Embryonic facial prominence (tissue), 1 donor: ENCODE results near the gene VAV2.
"Not testable (repeated sequence)": the region's sequence is repeated elsewhere in the genome, so short reads cannot be mapped to it uniquely, and the experiment has no call there.

ENCODE experiments used
- DNase-seq: peaks from one replicate; pipeline ENCODE4 v3.0.0-alpha.2; 2016; ENCODE audit errors: extremely low spot score

Gene VAV2

DNA sequence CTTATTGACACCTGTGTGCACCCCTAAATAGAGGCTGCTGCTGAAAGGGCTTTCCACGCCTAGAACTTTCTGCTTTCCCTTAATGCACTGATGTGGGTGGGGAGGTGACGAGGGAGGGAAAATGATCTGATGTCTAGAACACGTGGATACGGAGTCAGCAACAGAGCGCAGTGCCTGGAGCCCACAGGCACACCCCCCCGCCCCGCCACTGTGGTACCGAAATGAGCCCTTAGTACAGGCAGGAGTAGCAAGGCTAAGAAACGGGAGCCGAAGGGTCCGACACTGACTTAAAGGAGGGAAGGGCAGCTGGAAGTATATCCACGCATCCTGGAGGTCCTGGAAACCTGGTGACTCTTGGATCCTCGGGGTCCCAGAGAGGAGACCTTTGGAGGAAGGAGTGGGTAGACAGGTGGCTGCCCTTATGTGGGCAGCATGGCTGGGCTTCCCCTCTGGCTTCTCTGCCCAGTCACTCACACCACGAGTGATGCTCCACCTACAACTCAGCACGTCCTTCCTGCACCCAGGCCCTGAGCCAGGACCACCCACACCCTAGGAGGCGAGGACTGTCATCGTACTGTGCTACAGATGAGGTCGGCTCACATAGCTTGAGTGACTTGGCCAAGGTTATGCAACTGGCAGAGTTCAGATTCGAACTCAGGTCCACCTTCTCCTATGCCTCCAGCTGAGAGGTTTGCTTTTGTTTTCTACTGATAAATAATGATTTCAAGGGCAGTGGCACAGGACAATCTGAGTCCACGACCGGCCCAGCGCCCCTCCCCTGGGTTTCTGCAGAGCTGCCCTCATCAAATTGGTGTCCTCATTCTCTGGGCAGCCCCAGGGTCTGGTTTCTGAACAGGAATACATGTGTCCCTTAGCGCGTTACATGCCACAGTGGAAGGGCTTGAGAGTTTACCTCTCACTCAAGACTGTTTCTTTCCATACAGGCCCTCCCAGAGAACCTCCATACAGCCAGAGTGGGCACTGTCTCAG, 4.7 kb upstream of the VAV2 start:
- no peak for DNase-seq

DNA sequence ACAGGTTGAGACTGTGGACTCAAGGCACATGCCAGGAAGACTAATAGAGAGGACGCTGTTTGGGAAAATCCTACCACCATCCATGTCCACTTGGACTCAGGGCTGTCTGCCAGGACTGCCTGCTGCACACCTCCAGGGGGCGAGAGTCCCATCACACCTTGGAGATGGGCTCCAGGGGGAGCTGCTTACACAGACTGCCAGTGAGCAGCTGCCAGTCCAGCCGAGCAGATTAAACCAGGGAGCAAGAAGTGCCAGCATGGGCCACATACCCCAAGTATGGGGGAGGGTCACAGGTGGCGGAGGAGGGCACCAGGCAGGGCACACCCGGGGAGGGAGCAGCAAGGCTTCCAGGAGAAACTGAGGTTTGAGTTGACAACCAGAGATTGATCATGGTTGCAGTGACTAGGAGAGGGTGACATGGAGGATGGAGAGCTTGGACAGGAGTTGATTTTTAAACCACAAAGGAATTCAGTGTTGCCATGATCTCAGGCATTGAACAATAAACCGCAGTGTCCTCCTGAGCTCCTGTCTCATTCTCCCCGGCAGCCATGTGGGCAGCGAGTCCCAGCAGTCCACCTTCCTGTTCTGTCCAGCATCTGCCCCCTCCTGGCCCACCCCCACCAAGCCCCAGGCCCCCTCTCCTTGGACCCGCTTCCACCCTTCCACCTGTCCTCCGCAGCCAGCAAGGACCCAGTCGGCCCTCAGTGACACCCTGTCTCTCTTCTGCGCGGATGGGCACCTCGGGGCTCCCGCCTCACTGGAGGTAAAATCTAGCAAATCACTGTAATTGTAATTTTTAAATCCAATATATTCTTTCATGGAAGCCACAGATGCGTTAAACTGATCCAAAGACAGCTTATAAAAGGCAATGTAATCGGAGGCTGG, 3.1 kb upstream of the VAV2 start:
- peak; percentile 2 for DNase-seq

DNA sequence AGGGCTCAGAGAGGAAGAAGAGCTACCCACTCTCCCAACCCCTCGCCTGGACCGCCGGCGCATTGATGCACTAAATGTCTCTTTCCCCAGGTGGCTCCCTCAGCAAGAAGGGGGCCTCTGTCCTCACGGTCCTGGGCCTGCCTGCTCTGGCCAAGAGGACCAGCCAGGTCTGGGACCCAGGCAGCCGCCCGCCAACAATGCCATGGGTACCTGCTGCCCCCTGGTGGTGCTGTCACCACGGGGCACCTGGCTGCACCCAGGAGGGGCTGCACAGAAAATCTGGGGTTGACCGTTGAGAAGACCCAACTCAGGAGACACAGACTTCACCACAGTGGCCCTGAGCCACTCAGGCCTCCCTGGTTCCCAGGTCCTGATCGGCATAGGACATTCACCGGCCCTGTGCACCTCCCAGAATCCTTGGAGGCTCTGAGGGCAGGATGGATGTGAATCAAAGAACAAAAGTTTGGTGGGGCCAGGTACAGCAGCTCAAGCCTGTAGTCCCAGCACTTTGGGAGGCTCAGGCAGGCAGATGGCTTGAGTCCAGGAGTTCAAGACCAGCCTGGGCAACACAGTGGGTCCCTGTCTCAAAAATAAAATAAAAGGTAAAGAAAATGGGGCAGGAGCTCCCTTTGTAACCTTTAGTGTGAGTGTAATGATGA, 2.4 kb upstream of the VAV2 start:
- DNase-seq = no peak

DNA sequence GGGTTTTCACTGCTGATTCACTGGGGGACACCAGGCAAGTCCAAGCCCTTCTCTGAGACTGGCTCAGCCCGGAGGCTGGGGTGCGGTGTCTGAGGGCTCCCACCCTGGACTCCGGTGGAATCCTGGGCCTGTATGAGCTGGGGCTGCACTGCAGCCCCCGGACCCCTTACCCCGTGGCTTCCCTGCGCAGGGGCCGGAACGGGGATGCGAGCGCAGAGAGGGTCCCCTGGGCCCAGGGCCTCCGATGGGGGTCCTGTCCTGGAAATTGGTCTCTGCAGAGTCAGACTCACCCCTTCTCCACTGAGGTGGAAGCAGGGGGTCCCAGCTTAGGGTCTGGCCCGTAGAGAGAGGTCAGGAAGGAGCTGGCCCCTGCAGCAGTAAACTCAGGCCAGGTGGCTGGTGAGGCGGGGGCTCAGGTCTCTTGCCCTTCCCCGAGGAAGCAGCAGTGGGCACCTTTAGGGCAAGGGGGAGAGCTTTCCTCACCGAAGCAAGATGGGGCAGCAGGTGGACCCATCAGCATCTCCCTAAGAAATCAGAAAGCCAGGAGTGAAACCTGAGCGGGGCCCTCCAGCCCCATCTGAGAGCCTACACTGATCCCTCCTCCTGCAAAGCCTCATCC, 1.6 kb upstream of the VAV2 start:
- DNase-seq = no peak

DNA sequence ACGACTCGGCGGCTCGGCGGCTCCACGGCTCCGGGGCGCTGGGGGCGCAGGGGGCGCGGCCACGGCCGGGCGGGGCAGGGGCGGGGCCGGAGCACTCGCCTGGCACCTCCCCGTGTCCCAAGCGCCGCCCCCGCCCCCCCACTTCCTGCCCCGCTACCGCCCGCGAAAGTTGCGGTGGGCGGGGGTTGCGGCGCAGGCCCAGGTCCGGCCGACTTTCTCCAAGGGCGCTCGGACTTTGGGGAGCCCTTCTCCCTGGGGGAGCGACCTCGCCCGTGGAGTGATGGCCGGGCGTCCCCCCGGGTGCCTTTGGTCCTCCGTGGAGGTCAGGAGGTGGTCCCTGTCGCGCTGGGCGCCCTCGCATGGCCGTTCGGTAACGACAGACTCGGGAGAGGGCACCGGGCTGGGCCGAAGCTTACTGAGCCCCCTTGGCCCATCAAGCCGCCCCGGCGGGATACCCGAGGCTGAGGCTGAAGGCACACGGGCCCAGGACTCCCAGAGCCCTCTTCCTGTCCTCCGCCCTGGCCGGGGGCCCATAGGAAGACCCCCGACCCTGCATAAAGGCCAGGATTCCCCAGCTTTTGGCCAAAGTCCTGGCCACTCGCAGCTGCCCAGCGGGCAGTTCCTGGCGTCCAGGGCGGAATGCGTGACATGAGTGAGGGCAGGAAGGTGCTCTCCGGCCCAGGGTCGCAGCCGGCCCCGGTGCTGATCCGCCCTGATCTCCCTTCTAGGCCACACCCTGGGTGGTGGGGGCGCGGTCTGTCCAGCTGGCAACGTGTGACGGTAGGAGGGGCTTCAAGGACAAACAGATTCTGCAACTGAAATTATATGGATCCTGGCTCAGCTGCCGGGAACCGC, 883 bp upstream of the VAV2 start:
- no peak for DNase-seq

DNA sequence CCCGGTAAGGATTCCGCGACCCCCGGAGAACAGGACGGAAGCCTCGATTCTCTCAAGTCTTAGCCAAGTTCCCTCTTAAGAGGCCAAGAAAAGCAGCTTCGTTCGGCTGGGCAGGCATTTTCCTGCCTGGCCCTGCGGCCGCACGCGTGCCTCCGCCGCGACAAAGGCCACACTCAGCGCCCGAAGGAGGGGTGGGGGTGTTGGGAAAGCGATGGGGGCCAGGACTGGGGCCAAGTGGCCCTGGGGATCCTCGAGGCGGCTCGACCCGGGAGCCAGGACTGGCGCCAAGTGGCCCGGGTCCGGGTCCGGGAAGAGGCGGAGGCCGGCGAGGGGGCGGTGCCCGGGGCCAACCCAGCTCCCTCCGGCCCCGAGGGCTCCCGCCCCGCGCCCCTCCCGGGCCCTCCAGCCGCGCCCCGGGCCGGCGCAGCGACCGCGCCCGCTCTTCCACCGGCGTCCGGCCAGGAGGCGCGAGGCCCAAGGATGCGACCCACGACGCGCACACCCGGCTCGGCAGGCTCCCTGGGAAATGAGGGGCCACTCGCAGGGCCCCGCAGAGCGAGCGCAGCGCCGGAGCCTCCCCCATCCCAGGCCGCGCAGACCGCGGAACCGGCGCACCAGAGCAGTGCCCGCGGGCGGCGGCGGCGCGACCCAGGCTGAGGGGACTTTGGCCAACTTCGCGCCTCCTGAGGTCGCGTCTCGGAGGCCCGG, 756 bp downstream of the VAV2 start:
- no peak for DNase-seq

DNA sequence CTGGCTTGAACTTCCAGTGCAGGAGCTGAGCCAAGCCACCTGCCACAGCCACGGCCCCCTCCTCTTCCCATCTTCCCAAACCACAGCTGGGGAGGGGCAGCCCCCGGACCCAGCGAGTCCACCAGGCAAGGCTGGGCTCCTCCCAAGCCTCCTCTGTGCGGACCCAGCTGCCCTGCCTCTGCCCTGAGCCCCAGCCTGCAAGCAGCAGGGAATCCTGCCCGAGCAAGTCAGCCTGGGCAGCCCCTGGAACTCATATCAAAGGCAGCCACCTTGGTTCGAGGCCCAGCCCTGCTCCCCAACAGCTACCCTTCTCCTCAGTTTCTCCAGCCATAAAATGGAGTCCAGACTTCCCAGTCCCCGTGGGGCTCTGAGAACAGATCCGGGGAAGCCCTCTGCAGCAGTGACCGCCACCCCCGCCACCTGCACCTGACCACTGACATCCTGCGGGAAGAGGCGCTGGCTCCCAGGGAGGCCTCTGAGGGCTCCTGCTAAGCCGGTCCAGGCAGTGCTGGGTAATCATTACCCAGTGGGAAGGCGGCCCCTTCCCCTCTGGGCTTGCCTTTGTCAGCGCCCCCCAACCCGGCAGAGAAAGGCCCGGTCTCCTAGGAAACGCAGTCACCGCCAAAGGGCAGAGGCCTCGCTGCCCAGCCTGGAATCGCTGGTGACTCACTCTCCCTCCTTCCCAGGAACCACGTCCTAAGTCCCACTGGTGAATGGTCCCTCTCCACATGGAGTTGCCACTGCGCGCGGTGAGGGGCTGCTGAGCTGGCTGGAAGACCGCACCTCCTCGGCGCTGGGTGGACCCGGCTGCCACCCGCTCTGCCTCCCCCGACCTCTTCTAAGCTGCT, 1.5 kb downstream of the VAV2 start:
- DNase-seq = no peak

DNA sequence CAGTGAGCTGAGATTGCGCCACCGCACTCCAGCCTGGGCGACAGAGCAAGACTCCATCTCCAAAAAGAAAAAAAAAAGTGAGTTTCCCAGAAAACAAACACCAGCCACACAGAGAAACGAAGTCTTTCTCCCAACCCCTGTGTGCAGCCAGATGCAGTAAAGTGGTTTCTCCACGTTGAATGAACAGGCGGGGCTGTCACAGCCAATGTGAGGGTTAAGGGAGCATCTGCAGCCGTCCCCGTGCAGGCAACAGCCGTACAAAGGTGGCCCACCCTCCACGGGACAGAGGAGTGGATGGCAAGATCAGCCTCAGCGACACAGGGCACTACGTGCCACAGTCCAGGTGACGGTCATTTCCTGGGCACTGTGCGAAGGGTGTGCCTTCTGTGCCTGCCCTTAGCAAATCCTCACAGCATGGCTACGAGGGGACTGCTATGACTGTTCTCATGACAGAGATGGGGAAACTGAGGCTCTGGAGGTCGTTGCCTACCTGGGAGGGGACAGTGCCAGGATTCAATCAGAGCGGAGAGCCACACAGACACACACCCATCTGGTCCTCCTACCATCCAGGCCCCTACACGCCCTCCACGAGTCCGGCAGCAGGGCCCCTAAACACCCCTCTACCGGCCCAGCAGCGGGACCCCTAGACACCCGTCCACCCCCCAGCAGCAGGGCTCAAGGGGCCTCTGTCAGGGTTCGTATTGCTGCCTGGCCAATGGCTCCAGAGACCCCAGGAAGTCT, 2.3 kb downstream of the VAV2 start:
- DNase-seq = no peak

DNA sequence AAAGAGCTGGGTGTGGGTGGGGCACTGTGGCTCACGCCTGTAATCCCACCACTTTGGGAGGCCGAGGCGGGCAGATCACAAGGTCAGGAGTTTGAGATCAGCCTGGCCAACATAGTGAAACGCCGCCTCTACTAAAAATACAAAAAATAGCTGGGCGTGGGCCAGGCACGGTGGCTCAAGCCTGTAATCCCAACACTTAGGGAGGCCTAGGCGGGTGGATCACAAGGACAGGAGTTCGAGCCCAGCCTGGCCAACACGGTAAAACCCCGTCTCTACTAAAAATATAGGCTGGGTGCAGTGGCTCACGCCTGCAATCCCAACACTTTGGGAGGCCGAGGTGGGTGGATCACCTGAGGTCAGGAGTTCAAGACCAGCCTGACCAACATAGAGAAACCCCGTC, 3.4 kb downstream of the VAV2 start:
- not testable (repeated sequence) for DNase-seq

DNA sequence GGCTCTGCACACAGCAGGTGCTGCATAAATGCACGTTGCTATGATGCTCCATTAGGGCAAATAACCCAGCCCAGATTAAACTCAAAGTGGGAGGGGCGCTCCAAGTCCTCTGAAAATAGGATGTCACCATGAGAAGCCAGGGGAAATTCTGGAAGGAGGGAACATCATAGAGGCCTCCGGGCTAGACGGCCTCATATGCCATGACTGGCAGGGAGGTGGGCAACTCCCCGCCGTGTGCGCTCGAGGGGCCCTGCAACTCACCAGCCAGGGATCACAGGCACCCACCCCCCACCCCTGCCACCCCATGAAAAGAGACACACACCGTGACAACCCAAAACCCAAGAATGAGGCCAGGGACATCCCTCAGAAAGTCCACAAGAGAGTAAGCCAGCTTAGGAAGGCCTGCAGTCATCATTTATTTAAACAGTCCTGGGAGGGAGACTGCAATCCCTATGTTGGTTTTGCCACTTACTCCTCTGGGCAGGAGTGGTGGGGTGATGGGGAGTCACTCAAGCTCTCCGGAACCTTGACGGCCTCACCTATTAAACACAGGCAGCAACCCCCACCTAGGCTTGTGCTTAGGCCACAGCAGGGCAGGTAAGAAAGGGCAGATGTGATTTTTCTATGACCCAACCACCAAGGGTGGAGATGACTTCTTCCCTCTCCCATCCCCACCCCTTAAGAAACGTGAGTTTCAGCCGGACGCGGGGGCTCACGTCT, 4.0 kb downstream of the VAV2 start:
- DNase-seq = no peak

DNA sequence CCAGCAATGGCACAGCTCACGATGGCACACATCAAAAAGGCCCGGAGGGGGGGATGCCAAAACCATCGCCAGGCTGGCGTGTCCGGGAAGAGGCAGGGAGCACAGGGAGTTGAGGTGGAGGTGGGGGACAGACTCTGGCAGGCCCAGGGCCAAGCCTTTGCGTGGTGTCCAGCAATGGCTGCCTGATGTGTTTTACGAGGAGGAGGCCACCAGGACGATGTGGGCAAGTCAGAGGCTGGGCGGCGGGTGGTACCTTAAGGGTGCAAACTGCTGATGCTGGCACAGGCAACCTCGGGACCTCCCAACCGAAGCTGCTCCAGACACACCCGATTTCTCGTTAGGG, 4.7 kb downstream of the VAV2 start:
- DNase-seq = no peak

DNA sequence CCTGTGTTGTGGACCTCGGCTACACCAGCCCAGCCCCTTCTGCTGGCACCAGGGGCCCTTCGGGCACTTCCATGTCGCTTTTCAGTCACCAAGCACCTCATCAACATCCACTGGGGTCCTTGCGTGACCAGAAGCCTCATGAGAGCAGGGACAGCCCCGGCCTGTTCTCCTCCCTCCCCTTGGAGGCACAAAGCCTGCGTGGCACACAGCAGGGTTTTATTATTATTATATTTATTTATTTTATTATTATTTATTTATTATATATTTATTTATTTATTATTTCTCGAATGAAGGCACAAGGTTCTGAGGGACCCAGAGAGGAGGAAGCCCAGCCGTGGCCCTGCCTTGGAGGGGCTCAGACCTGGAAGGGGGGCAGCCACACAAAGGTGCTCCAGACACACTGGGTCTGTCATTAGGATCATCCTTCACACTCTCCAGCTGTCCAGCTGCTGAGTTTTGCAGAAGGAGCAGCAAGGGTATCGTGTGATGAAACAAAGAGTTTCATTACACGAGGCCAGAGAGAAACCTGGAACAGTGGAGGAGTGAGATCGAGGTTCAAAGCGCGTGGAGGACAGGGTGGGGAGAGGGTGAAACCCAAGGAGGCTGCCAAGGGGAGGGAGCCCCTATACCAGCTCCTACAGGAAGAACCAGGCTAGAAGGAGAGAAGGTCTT, 5.2 kb downstream of the VAV2 start:
- no peak for DNase-seq

DNA sequence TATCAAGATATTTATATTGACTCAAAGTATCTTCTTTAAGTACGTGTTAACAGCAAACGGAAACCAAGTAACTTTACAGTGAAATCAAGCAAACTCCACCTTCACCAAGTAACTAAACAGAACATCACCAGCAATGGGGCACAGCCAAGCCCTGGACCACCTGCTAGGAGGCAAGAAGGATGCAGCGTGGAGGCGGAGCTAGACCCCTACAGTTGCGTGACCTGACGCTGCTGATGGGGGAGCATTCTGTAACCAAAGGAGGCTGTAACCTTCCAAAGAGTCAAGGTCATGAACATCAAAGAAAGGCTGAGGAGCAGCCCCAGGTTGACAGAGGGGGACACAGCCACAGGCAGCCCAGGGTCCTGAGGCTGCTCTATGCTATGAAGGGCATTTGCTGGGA, 6.1 kb downstream of the VAV2 start:
- no peak for DNase-seq

DNA sequence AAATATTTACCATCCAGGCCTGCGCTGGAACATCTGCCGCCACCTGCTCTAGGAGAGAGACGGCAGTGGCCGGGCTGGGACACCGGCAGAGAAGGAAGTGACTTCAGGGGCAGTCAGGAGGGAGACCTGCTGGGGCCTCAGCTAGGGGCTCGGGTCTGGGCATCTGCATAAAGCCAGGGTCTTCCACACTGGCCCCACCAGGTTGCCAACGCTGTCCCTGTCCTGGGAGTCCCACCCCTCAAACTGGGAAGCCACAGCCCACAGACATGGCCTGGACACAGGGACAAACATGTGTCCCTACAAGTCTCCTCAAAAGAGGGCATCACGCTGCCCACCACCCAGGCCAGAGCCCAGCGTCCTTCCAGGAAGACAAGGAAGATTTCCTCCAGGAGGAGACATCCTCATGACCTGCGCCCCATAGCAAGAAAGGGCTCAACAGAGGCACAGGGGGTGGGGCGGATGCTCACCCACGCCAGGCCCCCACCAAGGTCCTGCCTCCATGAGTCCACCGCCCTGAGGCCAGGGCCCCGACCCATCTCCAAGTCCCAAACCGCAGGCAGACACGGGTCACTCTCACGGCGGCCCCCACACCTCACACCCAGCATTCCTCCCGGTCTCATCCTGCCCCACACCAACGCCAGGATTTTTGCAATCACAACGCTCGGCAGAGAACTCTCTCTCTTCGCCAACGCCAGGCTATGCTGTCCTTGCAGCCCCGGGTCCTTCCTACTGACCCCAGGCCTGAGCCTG, 9.0 kb downstream of the VAV2 start:
- DNase-seq = no peak

DNA sequence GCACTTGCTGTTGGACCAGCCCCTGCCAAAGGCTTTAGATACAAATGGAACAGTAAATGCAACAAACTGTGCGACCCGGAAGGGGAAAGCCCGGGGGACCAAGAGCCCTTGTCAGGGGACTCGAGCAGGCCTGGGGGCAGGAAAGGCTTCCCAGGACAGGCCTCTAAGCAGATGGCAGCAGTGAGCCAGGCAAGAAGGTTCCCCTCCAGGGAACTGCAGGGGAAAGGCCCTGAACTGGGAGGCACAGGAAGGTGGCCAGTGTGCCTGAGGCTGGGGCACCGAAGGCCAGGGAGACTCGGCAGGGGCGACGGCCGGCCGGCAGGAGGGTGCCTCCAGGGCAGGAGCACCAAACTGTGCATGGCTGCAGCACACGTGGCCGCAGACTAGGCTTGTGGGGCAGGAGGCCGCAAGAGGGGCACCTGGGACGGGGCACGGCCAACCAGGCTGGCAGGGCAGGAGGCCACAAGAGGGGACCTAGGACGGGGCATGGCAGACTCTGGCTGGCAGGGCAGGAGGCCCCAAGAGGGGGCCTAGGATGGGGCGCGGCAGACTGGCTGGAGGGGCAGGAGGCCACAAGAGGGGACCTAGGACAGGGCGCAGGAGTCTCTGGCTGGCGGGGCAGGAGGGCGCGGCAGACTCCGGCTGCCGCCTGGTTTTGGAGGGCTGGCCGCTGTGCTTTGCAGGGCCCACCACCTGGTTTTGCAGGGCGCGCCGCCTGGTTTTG, 10.0 kb downstream of the VAV2 start:
- DNase-seq = no peak

DNA sequence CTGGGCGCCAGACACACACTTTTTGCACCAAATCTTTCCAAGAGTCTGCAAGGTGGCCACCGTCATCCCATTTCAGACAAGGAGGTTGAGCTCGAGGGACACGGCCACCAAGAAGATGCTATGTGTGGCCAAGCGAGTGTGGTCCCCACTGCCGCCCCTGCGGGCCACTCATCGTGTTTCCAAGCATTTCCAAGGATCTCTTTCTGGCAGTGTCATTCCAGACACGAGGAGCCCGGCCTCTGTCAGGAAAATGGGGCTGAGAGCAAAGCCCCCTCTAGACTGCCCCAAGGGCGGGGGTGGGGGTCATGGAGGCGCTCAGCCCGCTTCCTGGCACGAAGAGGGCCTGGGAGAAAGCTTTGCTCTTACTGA, 10.6 kb downstream of the VAV2 start:
- no peak for DNase-seq
